Keratinocyte (primary cell): ENCODE measurements around the gene UAP1.

Experiments used
- EZH2 ChIP-seq: IDR thresholded peaks from one replicate; pipeline ENCODE4 v1.6.1; 2012; ENCODE audit warnings: inconsistent platforms, mild to moderate bottlenecking, low read length, moderate library complexity
- TF ChIP-seq, protein P1 (sequence below), 3 experiments: IDR thresholded peaks in 1 of 3; conservative IDR thresholded peaks in 1 of 3; optimal IDR thresholded peaks in 1 of 3; 2 replicates in 2 of 3; 3 replicates in 1 of 3; pipeline versions ENCODE3 to v1.5.1; 2011; ENCODE audit warnings: low read length in 3 of 3, mild to moderate bottlenecking in 3 of 3, moderate library complexity in 2 of 3, control low read depth in 1 of 3, inconsistent platforms in 1 of 3; ENCODE audit not compliant: insufficient read depth in 2 of 3; ENCODE audit errors: extremely low read depth in 1 of 3

- TF ChIP-seq, protein P1, sequence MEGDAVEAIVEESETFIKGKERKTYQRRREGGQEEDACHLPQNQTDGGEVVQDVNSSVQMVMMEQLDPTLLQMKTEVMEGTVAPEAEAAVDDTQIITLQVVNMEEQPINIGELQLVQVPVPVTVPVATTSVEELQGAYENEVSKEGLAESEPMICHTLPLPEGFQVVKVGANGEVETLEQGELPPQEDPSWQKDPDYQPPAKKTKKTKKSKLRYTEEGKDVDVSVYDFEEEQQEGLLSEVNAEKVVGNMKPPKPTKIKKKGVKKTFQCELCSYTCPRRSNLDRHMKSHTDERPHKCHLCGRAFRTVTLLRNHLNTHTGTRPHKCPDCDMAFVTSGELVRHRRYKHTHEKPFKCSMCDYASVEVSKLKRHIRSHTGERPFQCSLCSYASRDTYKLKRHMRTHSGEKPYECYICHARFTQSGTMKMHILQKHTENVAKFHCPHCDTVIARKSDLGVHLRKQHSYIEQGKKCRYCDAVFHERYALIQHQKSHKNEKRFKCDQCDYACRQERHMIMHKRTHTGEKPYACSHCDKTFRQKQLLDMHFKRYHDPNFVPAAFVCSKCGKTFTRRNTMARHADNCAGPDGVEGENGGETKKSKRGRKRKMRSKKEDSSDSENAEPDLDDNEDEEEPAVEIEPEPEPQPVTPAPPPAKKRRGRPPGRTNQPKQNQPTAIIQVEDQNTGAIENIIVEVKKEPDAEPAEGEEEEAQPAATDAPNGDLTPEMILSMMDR (optimal IDR thresholded peaks at IDR 0.05 in 1 of 3, IDR thresholded peaks at IDR 0.05 in 1 of 3, conservative IDR thresholded peaks at IDR 0.05 in 1 of 3; ENCODE audit: extremely low read depth in 1 of 3, insufficient read depth in 2 of 3, low read length in 3 of 3): no peak
- TF ChIP-seq EZH2: no peak
Observed at GRCh38 chr1:162645666-162646065, 84.1 kb downstream of the UAP1 start.
